GM12873 (cell line): ENCODE results near the gene SYTL3.

ENCODE experiments used
- CTCF ChIP-seq: IDR thresholded peaks from 2 replicates; pipeline ENCODE4 v1.5.1; 2012; ENCODE audit warnings: low read depth, mild to moderate bottlenecking, moderate library complexity, low read length, control low read depth; ENCODE audit not compliant: insufficient read depth; ENCODE audit errors: missing control alignments

The SYTL3 gene

GRCh38 chr6:158627940-158628211, 22.0 kb upstream of the SYTL3 start:
- TF ChIP-seq CTCF = no peak

- no peak for TF ChIP-seq CTCF
These were observed 21.3 kb upstream of the SYTL3 start for GRCh38 chr6:158628542-158628941.

- TF ChIP-seq CTCF = peak; percentile 28
These were observed 20.3 kb upstream of the SYTL3 start for GRCh38 chr6:158629367-158630221.

- TF ChIP-seq CTCF = no peak
These were observed 18.8 kb upstream of the SYTL3 start for GRCh38 chr6:158630938-158631616.

GRCh38 chr6:158631678-158632537, 17.9 kb upstream of the SYTL3 start:
- TF ChIP-seq CTCF = no peak

- no peak for TF ChIP-seq CTCF
These were observed 16.7 kb upstream of the SYTL3 start for GRCh38 chr6:158633127-158633526.
